Lower leg skin (tissue), 3 donors: ENCODE measurements around the gene JAM2.

Source experiments
- POLR2A ChIP-seq, 2 donors: fragments of 450-650 bp; IDR thresholded peaks; one replicate each; pipeline ENCODE4 v1.6.1; 2016 to 2017; ENCODE audit warnings: antibody characterized with exemption in 2 of 2, mild to moderate bottlenecking in 1 of 2, moderate library complexity in 1 of 2
- TF ChIP-seq, protein P1 (sequence below), 3 donors: fragments of 450-650 bp; IDR thresholded peaks; one replicate each; pipeline ENCODE4 v1.5.1; 2016; ENCODE audit warnings: antibody characterized with exemption in 3 of 3, mild to moderate bottlenecking in 3 of 3, moderate library complexity in 2 of 3

GRCh38 chr21:25735646-25736597, 96.9 kb downstream of the JAM2 start:
- TF ChIP-seq, protein P1, sequence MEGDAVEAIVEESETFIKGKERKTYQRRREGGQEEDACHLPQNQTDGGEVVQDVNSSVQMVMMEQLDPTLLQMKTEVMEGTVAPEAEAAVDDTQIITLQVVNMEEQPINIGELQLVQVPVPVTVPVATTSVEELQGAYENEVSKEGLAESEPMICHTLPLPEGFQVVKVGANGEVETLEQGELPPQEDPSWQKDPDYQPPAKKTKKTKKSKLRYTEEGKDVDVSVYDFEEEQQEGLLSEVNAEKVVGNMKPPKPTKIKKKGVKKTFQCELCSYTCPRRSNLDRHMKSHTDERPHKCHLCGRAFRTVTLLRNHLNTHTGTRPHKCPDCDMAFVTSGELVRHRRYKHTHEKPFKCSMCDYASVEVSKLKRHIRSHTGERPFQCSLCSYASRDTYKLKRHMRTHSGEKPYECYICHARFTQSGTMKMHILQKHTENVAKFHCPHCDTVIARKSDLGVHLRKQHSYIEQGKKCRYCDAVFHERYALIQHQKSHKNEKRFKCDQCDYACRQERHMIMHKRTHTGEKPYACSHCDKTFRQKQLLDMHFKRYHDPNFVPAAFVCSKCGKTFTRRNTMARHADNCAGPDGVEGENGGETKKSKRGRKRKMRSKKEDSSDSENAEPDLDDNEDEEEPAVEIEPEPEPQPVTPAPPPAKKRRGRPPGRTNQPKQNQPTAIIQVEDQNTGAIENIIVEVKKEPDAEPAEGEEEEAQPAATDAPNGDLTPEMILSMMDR (IDR thresholded peaks at IDR 0.05) = no peak
- no peak for TF ChIP-seq POLR2A (IDR thresholded peaks at IDR 0.05)
